Activated CD8-positive, alpha-beta memory T cell treated with anti-CD3 and anti-CD28 coated beads, Interleukin-2, amount 50 U/mL, for 1 hour (primary cell): ENCODE measurements around the gene DACT2.

Experiments used
- DNase-seq: peaks from one replicate; pipeline ENCODE4 v3.0.0-alpha.2; 2020; ENCODE audit errors: extremely low read depth

The DACT2 gene

DNA sequence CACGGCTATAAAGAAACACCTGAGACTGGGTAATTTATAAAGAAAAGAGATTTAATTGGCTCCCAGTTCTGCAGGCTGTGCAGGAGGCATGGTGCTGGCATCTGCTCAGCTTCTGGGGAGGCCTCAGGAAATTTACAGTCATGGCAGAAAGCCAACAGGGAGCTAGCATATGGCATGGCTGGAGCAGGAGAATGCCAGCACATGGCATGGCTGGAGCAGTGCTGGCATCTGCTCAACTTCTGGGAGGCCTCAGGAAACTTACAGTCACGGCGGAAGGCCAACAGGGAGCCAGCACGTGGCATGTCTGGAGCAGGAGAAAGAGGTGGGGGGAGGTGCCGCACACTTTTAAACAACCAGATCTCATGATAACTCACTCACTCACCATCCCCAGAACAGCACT is 32.5 kb upstream of the DACT2 start:
- no peak for DNase-seq

- DNase-seq, result no peak
Measured at GRCh38 chr6:168349718-168350210, 30.2 kb upstream of the DACT2 start.

GRCh38 chr6:168348186-168348585 is 28.6 kb upstream of the DACT2 start:
- no peak for DNase-seq

- no peak for DNase-seq
Measured at GRCh38 chr6:168347615-168348014, 28.0 kb upstream of the DACT2 start.

GRCh38 chr6:168347053-168347452 is 27.5 kb upstream of the DACT2 start:
- no peak for DNase-seq

DNA sequence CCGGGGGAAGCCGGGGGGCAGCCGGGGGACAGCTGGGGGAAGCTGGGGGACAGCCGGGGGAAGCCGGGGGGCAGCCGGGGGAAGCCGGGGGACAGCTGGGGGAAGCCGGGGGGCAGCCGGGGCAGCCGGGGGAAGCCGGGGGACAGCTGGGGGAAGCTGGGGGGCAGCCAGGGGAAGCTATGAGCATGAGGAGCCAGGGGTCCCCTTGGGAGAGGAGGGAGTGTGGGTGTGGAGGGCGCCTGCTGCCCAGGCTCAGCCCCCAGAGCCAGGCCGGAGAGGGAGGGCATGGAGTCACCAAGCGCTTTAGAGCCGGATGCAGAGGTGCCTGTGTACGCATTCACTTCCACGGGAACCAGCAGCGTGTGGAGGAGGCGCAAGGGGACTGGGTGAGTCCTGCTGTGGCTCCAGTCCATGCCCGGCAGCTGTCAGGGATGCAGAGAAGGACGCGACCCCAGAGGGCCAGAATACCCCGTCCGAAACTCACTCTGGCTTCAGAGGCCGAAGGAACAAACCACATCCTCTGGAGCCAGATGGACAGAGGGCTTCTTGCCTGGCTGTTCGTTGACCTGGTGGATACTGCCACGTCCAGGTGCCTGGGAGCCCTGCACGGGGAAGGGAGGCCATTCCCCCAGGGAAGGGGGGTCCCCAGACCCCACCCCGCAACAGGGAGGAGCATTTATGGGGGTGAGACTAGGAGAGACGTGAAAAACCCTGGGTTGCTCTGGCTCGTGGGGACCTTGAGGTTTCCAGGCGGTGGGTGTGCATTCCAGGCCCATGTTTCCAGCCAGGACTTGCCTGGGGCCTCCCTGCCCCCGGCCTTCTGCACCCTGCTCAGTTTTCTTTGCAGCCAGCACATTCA is 26.5 kb upstream of the DACT2 start:
- no peak for DNase-seq

GRCh38 chr6:168345266-168345665 is 25.7 kb upstream of the DACT2 start:
- no peak for DNase-seq

DNA sequence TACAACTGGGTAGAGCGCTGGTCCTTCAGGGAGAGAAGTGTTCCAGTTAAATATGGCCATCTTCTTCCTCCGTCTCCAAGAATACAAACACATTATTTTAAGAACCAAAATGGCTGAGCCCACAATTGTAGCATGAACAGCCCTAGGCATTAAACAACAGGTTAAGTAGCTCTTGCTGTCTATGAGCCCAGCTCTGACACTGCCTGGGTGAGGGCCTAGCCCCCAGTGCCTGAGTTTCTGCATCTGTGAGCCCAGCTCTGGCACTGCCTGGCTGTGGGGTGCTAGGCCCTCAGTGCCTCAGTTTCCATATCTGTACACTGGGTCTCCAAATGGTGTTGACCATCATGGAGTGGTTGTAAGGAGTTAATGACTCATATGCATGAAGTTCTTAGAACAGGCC is 24.8 kb upstream of the DACT2 start:
- no peak for DNase-seq

- no peak for DNase-seq
Measured at GRCh38 chr6:168343239-168344150, 23.9 kb upstream of the DACT2 start.

GRCh38 chr6:168342636-168343035 is 23.1 kb upstream of the DACT2 start:
- no peak for DNase-seq

GRCh38 chr6:168341280-168341900 is 21.8 kb upstream of the DACT2 start:
- DNase-seq, result no peak

DNA sequence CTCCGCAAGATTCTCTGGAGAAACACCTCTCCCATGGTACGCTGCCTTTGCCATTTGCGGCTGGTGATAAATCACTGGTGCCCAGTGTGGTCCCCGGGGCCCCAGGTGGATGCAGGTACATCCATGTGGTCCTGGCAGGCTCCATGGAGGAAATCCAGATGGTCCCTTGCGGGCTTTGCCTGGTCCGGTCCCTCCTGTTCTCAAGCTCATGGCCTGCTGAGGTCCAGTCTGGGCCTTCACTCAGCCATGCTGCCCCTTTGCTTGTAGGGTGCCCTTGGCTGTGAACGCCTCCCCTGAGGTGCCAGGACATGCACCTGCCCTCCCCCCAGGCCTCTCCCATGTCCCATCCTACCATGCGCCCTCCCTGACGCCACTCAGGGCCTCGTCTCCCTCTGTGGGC is 21.2 kb upstream of the DACT2 start:
- no peak for DNase-seq

- no peak for DNase-seq
Measured at GRCh38 chr6:168338777-168339176, 19.2 kb upstream of the DACT2 start.

- no peak for DNase-seq
Measured at GRCh38 chr6:168336967-168337366, 17.4 kb upstream of the DACT2 start.

- DNase-seq, result no peak
Measured at GRCh38 chr6:168333989-168334388, 14.4 kb upstream of the DACT2 start.

- no peak for DNase-seq
Measured at GRCh38 chr6:168333491-168333890, 13.9 kb upstream of the DACT2 start.

- DNase-seq, result no peak
Measured at GRCh38 chr6:168333039-168333438, 13.5 kb upstream of the DACT2 start.

DNA sequence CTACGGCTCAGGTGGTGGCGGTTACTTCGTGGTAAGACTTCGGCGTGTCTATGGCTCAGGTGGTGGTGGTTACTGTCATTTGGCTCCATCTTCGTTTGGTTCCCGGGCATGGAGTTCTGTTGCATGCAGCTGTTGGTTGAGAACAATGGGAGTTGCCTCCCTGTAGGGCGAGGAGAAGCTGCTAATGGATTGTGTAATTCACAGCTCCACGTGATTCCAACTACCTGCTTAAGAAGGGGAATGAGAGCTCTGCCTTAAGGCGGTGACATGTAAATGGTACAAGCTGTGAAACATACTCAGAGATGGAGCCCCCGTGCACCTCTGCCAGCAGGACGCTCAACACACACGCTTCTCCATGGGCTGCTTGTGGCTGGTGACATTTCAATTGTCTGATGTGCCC is 12.4 kb upstream of the DACT2 start:
- no peak for DNase-seq

DNA sequence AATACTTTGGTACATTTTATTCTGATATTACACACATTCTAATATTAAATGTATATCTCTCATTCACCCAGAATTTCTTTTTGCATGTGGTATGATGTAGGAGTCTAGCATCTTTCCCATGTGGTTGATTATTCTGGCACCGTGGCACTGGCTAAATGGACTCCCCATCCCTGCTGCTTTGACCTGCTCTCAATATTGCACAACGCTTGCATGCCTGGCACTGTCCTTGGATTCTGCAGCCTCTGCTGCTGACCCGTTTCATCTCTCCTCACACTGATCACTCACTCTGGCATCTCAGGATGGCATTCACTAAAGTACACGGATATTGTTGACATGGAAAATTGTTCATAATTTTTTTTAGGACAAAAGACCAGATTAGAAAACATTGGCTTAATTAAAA is 11.5 kb upstream of the DACT2 start:
- DNase-seq, result no peak

GRCh38 chr6:168330403-168330802 is 10.8 kb upstream of the DACT2 start:
- DNase-seq, result no peak

DNA sequence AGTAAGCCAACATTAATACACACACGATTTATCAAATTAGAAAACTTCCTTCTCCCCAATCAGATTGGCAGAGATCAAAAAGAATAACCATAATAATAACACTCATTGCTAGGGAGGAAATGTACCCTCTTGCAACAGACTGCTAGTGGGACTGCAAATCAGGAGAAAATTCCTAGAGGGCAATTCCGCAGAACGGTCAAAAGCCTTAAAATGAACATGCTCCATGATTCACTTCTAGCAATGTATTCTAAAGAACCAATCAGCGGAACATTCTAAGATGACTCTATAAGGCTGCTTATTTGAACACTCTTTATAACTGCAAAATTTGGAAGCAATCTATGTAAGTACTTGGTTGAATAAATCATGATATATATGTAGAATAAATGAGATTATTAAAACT is 8.5 kb upstream of the DACT2 start:
- no peak for DNase-seq
